Measurements from ENCODE around the gene ABHD11. TPM values are rescaled to one million over a fixed set of nuclear protein-coding genes. Genes with fewer than 3 reads are reported as not detected.
"Not testable (repeated sequence)": the region's sequence is repeated elsewhere in the genome, so short reads cannot be mapped to it uniquely, and the experiment has no call there.

ABHD11 gene
- total and polyA plus RNA-seq, 4 donors, result 11.2 to 32.5 (median 13.3) TPM

DNA sequence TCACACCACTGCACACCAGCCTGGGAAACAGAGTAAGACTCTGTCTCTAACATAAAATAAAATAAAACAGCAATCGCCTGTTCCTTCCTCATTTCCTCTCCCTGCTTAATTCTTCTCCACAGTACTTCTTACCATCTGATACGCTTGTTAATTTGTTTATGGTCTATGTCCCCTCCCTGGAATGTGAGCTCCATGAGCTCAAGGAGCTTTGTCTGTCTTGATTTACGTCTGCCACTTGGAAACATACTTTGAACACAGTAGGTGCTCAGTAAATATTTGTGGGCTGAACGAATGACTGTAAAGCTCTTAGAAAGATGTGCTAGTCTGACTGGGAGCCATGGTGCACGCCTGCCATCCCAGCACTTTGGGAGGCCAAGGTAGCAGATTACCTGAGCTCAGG, 10.1 kb downstream of the ABHD11 start:
- no peaks in the 10 kb centered on the region for H3K4me1 ChIP-seq (ENCODE audit: control insufficient read depth in 1 of 2, insufficient read depth in 2 of 2, low read length in 2 of 2)
- WGBS, 2 donors, result 53% methylated on average over 5 of the region's 5 CpGs
- H3K27me3 ChIP-seq (ENCODE audit: control insufficient read depth in 1 of 2, insufficient read depth in 2 of 2, low read length in 1 of 2), result no peaks in the 10 kb centered on the region
- no peak overlapping the region for H3K27ac ChIP-seq (ENCODE audit: low read depth in 1 of 2, low read length in 2 of 2)
- H3K36me3 ChIP-seq (ENCODE audit: control insufficient read depth in 1 of 2, insufficient read depth in 2 of 2, low read length in 1 of 2), result no peaks in the 10 kb centered on the region
- H3K9me3 ChIP-seq (ENCODE audit: control insufficient read depth, low read length), result no peaks in the 10 kb centered on the region
- intact Hi-C loops (cut with DNase I), result no loop called here
- no peak overlapping the region for H3K4me3 ChIP-seq (ENCODE audit: low read length in 2 of 2)
- ATAC-seq (ENCODE audit: low FRiP score) (no peak), DNase-seq (no peak)

DNA sequence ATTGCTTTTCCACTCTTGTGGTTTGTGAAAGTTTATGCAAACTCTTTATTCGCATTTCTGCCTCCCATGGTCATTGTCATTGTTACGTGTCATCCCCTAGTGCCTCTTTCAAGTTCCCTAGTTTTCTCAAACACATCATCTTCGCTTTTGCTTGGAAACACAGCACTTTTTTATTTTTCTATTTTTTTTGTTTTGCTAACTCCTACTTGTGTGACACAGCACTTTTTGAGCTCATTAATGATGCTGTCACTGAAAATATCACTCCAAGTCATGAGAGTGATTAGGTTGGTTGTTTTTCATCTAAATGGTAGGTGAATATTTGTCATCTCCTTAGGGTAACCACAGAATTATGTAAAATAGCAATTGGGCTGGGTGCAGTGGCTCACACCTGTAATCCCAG, 10.7 kb downstream of the ABHD11 start:
- H3K27me3 ChIP-seq (ENCODE audit: control insufficient read depth in 1 of 2, insufficient read depth in 2 of 2, low read length in 1 of 2), result no peaks in the 10 kb centered on the region
- intact Hi-C loops (cut with DNase I), result loop anchor here in 1 of 2 donors (2.0 kb wide), 1 partner anchor 121 kb away; no protein-coding TSS in a partner anchor
- no peak for ATAC-seq (ENCODE audit: low FRiP score)
- 74% methylated on average over 3 of the region's 3 CpGs for WGBS, 2 donors
- no peaks in the 10 kb centered on the region for H3K9me3 ChIP-seq (ENCODE audit: control insufficient read depth, low read length)
- no peak overlapping the region for H3K27ac ChIP-seq (ENCODE audit: low read depth in 1 of 2, low read length in 2 of 2)
- DNase-seq, result no peak
- H3K4me3 ChIP-seq (ENCODE audit: low read length in 2 of 2), result no peak overlapping the region
- H3K36me3 ChIP-seq (ENCODE audit: control insufficient read depth in 1 of 2, insufficient read depth in 2 of 2, low read length in 1 of 2), result no peaks in the 10 kb centered on the region
- H3K4me1 ChIP-seq (ENCODE audit: control insufficient read depth in 1 of 2, insufficient read depth in 2 of 2, low read length in 2 of 2), result no peaks in the 10 kb centered on the region

DNA sequence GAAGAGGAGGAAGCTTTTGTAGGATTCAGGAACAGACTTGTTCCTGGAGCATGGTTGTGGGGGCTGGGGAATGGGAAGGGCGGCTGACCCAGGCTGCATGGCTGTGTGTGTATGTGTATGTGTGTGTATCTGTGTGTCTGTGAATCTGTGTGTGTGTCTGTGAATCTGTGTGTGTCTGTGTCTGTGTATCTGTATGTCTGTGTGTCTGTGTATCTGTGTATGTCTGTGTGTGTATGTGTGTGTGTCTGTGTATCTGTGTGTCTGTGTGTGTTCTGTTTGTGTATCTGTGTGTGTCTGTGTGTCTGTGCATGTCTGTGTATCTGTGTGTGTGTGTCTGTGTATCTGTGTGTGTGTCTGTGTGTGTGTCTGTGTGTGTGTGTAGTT, 12.5 kb downstream of the ABHD11 start:
- ATAC-seq (ENCODE audit: low FRiP score) (no peak), DNase-seq (no peak)
- WGBS, 2 donors, result 41 to 63% methylated on average over 1 of the region's 1 CpG
- Histone ChIP-seq H3K4me3 (ENCODE audit: low read length in 2 of 2) (no peak overlapping the region), H3K9me3 (ENCODE audit: control insufficient read depth, low read length) (no peaks in the 10 kb centered on the region), H3K4me1 (ENCODE audit: control insufficient read depth in 1 of 2, insufficient read depth in 2 of 2, low read length in 2 of 2) (no peaks in the 10 kb centered on the region), H3K27me3 (ENCODE audit: control insufficient read depth in 1 of 2, insufficient read depth in 2 of 2, low read length in 1 of 2) (no peaks in the 10 kb centered on the region), H3K27ac (ENCODE audit: low read depth in 1 of 2, low read length in 2 of 2) (no peak overlapping the region), H3K36me3 (ENCODE audit: control insufficient read depth in 1 of 2, insufficient read depth in 2 of 2, low read length in 1 of 2) (no peaks in the 10 kb centered on the region)
- intact Hi-C loops (cut with DNase I), result loop anchor here in 1 of 2 donors (2.0 kb wide), 1 partner anchor 119 kb away; no protein-coding TSS in a partner anchor

DNA sequence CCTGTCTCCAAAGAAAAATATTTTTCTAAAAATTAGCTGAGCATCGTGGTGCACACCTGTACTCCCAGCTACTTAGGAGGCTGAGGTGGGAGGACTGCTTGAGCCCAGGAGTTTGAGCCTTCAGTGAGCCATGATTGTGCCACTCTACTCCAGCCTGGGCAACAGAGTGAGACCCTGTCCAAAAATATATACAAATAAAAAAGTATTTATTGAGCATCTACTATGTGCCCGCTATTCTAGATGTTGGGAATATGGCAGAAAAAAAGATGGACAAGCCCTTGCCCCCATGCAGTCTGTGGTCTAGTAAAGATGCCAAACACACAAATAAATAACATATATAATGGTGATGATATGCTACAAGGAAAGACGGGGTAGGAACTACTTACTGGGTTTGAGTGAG, 14.8 kb downstream of the ABHD11 start:
- intact Hi-C loops (cut with DNase I), result no loop called here
- WGBS, 2 donors, result 93 to 95% methylated on average over 3 of the region's 3 CpGs

DNA sequence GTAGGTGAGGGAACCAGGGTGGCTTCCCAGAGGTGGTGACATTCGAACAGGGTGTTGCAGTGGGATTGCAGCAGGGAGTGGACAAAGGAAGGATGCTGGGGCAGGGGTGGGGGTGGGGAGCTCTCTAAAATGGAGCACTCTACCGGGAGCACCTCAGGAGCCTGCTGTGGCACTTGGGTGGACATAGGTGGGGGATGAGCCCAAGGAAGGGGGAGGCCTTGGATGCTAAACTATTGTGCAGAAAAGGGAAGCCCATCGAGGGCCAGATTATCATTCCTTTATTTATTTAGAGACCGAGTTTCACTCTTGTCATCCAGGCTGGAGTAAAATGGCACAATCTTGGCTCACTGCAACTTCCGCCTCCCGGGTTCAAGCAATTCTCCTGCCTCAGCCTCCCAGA, 15.8 kb downstream of the ABHD11 start:
- no peak overlapping the region for H3K27ac ChIP-seq (ENCODE audit: low read depth in 1 of 2, low read length in 2 of 2)
- H3K36me3 ChIP-seq (ENCODE audit: control insufficient read depth in 1 of 2, insufficient read depth in 2 of 2, low read length in 1 of 2), result no peaks in the 10 kb centered on the region
- H3K9me3 ChIP-seq (ENCODE audit: control insufficient read depth, low read length), result no peaks in the 10 kb centered on the region
- DNase-seq (no peak), ATAC-seq (ENCODE audit: low FRiP score) (no peak)
- H3K4me3 ChIP-seq (ENCODE audit: low read length in 2 of 2), result no peak overlapping the region
- WGBS, 2 donors, result 66 to 79% methylated on average over 6 of the region's 6 CpGs
- no peaks in the 10 kb centered on the region for H3K27me3 ChIP-seq (ENCODE audit: control insufficient read depth in 1 of 2, insufficient read depth in 2 of 2, low read length in 1 of 2)
- no peaks in the 10 kb centered on the region for H3K4me1 ChIP-seq (ENCODE audit: control insufficient read depth in 1 of 2, insufficient read depth in 2 of 2, low read length in 2 of 2)
- intact Hi-C loops (cut with DNase I), result no loop called here

More for the DNA sequence above, 14.8 kb downstream of the ABHD11 start:
- no peaks in the 10 kb centered on the region for H3K36me3 ChIP-seq (ENCODE audit: control insufficient read depth in 1 of 2, insufficient read depth in 2 of 2, low read length in 1 of 2)
- H3K4me3 ChIP-seq (ENCODE audit: low read length in 2 of 2), result no peak overlapping the region
- no peak for DNase-seq
- no peaks in the 10 kb centered on the region for H3K9me3 ChIP-seq (ENCODE audit: control insufficient read depth, low read length)
- no peaks in the 10 kb centered on the region for H3K27me3 ChIP-seq (ENCODE audit: control insufficient read depth in 1 of 2, insufficient read depth in 2 of 2, low read length in 1 of 2)
- no peak for ATAC-seq (ENCODE audit: low FRiP score)
- no peaks in the 10 kb centered on the region for H3K4me1 ChIP-seq (ENCODE audit: control insufficient read depth in 1 of 2, insufficient read depth in 2 of 2, low read length in 2 of 2)
- H3K27ac ChIP-seq (ENCODE audit: low read depth in 1 of 2, low read length in 2 of 2), result no peak overlapping the region

DNA sequence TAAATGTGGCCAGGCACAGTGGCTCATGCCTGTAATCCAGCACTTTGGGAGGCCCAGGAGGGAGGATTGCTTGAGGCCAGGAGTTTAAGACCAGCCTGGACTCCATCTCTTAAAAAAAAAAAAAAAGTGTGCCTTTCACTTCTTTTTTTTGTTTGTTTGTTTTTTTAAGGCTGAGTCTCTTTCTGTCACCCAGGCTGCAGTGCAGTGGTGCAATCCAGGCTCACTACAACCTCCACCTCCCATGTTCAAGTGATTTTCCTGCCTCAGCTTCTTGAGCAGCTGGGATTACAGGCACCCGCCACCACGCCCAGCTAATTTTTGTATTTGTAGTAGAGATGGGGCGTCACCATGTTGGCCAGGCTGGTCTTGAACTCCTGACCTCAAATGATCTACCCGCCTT, 16.4 kb downstream of the ABHD11 start:
- ATAC-seq (ENCODE audit: low FRiP score); H3K27ac ChIP-seq (ENCODE audit: low read depth in 1 of 2, low read length in 2 of 2); H3K4me1 ChIP-seq (ENCODE audit: control insufficient read depth in 1 of 2, insufficient read depth in 2 of 2, low read length in 2 of 2); intact Hi-C loops (cut with DNase I); H3K27me3 ChIP-seq (ENCODE audit: control insufficient read depth in 1 of 2, insufficient read depth in 2 of 2, low read length in 1 of 2); H3K9me3 ChIP-seq (ENCODE audit: control insufficient read depth, low read length); H3K36me3 ChIP-seq (ENCODE audit: control insufficient read depth in 1 of 2, insufficient read depth in 2 of 2, low read length in 1 of 2); H3K4me3 ChIP-seq (ENCODE audit: low read length in 2 of 2); DNase-seq: not testable (repeated sequence)
- WGBS, 2 donors, result 71 to 85% methylated on average over 4 of the region's 4 CpGs

DNA sequence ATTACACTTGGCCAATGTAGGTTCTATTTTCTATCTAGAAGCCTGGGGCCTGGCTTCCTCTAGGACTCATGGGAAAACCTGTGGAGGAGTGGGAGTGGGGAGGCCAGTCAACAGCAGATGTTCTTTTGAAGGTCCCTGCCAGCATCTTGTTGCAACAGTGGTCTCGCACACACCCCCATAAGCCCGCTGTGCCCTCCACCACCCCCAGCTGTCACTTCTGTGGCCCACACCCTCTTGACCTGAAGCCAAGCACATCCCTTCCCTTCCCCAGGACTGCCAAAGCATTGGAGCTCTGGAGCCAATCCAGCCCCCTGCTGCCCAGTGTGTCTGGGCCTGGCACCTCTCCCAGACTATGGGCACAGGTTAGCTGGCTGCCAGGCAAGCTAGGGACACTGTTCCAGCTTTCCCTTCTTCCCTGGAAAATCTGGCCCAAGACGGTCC, 17.2 kb downstream of the ABHD11 start:
- WGBS, 2 donors, result 5% methylated on average over 3 of the region's 3 CpGs
- intact Hi-C loops (cut with DNase I), result loop anchor here in 1 of 2 donors (2.0 kb wide), 1 partner anchor 39 kb away; the partner anchor contains the start of genes BUD23 and DNAJC30

DNA sequence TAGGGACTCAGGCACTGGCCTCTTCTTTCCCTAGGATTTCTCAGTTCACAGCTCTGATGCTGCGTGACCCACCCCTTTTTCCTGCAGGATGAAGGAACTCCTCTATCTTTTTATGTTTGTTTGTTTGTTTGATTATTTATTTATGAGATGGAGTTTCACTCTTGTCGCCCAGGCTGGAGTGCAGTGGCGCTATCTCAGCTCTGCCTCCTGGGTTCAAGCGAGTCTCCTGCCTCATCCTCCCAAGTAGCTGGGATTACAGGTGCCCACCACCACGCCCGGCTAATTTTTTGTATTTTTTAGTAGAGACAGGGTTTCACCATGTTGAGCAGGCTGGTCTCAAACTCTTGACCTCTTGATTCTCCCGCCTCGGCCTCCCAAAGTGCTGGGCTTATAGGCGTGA, 18.2 kb downstream of the ABHD11 start:
- H3K4me1 ChIP-seq (ENCODE audit: control insufficient read depth in 1 of 2, insufficient read depth in 2 of 2, low read length in 2 of 2); ATAC-seq (ENCODE audit: low FRiP score); H3K4me3 ChIP-seq (ENCODE audit: low read length in 2 of 2); H3K27me3 ChIP-seq (ENCODE audit: control insufficient read depth in 1 of 2, insufficient read depth in 2 of 2, low read length in 1 of 2); DNase-seq; H3K27ac ChIP-seq (ENCODE audit: low read depth in 1 of 2, low read length in 2 of 2); H3K9me3 ChIP-seq (ENCODE audit: control insufficient read depth, low read length); H3K36me3 ChIP-seq (ENCODE audit: control insufficient read depth in 1 of 2, insufficient read depth in 2 of 2, low read length in 1 of 2): not testable (repeated sequence)
- 96 to 97% methylated on average over 9 of the region's 9 CpGs for WGBS, 2 donors
- intact Hi-C loops (cut with DNase I), result loop anchor here in 1 of 2 donors (2.0 kb wide), 1 partner anchor 38 kb away; the partner anchor contains the start of genes BUD23 and DNAJC30

More for the DNA sequence above, 17.2 kb downstream of the ABHD11 start:
- DNase-seq (peak; percentile 79 to 85), ATAC-seq (ENCODE audit: low FRiP score) (peak; percentile 48)
- H3K36me3 ChIP-seq (ENCODE audit: control insufficient read depth in 1 of 2, insufficient read depth in 2 of 2, low read length in 1 of 2), result no peaks in the 10 kb centered on the region
- no peak overlapping the region for H3K27ac ChIP-seq (ENCODE audit: low read depth in 1 of 2, low read length in 2 of 2)
- H3K9me3 ChIP-seq (ENCODE audit: control insufficient read depth, low read length), result no peaks in the 10 kb centered on the region
- H3K27me3 ChIP-seq (ENCODE audit: control insufficient read depth in 1 of 2, insufficient read depth in 2 of 2, low read length in 1 of 2), result no peaks in the 10 kb centered on the region
- no peak overlapping the region for H3K4me3 ChIP-seq (ENCODE audit: low read length in 2 of 2)
- no peaks in the 10 kb centered on the region for H3K4me1 ChIP-seq (ENCODE audit: control insufficient read depth in 1 of 2, insufficient read depth in 2 of 2, low read length in 2 of 2)

DNA sequence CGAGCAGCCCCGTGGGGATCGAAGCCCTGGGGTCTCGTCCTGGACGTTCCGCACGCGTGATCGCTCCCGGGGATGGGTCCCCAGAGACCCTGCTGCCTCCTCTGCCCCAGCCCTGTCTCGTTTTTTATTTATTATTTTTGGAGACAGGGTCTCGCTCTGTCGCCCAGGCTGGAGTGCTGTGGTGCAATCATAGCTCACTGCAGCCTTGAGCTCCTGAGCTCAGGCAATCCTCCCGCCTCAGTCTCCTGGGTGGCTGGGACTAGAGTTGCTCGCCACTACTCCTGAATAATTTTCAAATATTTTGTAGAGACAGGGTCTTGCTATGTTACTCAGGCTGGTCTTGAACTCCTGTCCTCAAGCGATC, 18.8 kb downstream of the ABHD11 start:
- DNase-seq, result no peak
- no peaks in the 10 kb centered on the region for H3K9me3 ChIP-seq (ENCODE audit: control insufficient read depth, low read length)
- 6 to 7% methylated on average over 16 of the region's 16 CpGs for WGBS, 2 donors
- intact Hi-C loops (cut with DNase I), result loop anchor here in 1 of 2 donors (2.0 kb wide), 1 partner anchor 37 kb away; the partner anchor contains the start of genes BUD23 and DNAJC30
- peak; percentile 1 for ATAC-seq (ENCODE audit: low FRiP score)
- H3K4me1 ChIP-seq (ENCODE audit: control insufficient read depth in 1 of 2, insufficient read depth in 2 of 2, low read length in 2 of 2), result no peaks in the 10 kb centered on the region
- no peak overlapping the region for H3K27ac ChIP-seq (ENCODE audit: low read depth in 1 of 2, low read length in 2 of 2)
- no peaks in the 10 kb centered on the region for H3K27me3 ChIP-seq (ENCODE audit: control insufficient read depth in 1 of 2, insufficient read depth in 2 of 2, low read length in 1 of 2)
- no peak overlapping the region for H3K4me3 ChIP-seq (ENCODE audit: low read length in 2 of 2)
- H3K36me3 ChIP-seq (ENCODE audit: control insufficient read depth in 1 of 2, insufficient read depth in 2 of 2, low read length in 1 of 2), result no peaks in the 10 kb centered on the region
